ENCODE data around the gene EFTUD2.

DNA sequence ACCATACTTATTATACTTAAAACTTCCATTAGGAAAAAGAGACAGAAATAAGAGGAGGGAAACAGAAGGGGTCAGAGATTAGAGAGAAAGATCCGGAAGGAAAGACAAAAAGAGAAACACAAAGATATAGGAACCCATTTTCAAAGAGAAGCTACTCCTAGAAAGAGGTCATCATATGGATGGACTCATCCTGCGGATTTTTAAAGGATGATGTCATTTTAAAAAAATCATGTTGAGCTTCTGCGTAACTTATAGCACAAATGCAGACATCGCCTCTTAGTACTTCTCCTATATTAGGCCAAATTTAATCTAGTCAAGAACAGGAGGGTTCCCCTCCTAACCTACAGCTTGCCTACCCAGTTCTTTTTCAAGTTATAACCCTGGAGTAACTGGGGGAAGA lies 18.1 kb downstream of the EFTUD2 start:
- TF ChIP-seq, protein P1, sequence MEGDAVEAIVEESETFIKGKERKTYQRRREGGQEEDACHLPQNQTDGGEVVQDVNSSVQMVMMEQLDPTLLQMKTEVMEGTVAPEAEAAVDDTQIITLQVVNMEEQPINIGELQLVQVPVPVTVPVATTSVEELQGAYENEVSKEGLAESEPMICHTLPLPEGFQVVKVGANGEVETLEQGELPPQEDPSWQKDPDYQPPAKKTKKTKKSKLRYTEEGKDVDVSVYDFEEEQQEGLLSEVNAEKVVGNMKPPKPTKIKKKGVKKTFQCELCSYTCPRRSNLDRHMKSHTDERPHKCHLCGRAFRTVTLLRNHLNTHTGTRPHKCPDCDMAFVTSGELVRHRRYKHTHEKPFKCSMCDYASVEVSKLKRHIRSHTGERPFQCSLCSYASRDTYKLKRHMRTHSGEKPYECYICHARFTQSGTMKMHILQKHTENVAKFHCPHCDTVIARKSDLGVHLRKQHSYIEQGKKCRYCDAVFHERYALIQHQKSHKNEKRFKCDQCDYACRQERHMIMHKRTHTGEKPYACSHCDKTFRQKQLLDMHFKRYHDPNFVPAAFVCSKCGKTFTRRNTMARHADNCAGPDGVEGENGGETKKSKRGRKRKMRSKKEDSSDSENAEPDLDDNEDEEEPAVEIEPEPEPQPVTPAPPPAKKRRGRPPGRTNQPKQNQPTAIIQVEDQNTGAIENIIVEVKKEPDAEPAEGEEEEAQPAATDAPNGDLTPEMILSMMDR (IDR thresholded peaks at IDR 0.05), result no peak
- no peak for TF ChIP-seq POLR2A (IDR thresholded peaks at IDR 0.05)
